Measurements from ENCODE around the gene ACYP2. TPM values are rescaled to one million over a fixed set of nuclear protein-coding genes. Genes with fewer than 3 reads are reported as not detected.

The ACYP2 gene
- total and polyA plus RNA-seq, 2 donors (not counting 1 experiment from before 2014, with no cell fraction given), result 14.0 to 17.2 TPM

DNA sequence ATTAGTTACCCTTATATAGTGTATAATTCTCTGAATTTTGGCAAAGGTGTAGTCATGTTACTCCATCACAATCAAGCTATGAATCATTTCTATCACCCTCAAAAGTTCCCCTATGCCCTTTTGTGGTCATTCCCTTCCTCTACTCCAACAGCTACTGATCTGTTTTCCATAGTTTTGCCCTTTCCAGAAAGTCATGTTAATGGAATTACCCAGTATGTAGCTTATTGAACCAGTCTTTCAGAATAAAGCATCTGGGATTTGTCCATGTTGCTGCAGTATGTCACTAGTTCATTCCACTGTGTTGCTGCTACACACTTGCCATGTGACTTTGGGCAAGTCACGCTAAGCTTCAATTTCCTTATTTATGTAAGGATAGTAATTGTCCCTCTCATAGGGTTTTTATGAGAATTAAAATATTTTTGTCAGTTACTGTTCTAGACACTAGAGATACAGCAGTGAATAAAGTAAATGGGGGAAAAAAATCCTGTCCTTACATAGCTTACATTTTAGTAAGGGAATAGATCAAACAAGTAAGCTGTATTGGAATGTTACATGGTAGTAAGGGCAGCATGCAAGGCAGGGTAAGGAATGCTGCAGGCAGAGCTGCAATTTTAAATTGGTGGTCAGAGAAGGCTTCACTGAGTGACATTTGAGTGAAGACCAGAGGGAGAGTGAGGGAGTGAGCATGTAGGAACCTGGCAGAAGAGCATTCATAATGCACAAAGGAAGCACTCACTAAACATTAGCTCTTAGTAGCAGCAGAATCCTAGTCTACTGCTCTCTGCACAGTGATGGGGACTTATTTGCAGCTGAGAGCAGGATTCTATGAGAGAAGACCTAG lies 220.9 kb downstream of the ACYP2 start:
- Histone ChIP-seq H3K79me2 (ENCODE audit: control insufficient read depth, insufficient read depth, low read length) (no peaks in the 10 kb centered on the region), H4K20me1 (ENCODE audit: control insufficient read depth, insufficient read depth, low read length, poor library complexity, severe bottlenecking) (no peaks in the 10 kb centered on the region), H3K4me1 (ENCODE audit: control insufficient read depth in 2 of 2, insufficient read depth in 2 of 2, low read length in 2 of 2) (peaks cover 5% of the 10 kb centered on the region in 2 donors), H3K4me2 (replicated peaks; ENCODE audit: low read depth, low read length, poor library complexity, severe bottlenecking) (no peak overlapping the region), H3K4me3 (ENCODE audit: control extremely low read depth in 1 of 5, extremely low read depth in 1 of 5, insufficient read depth in 1 of 5, low read depth in 2 of 5, low read length in 4 of 5) (no peak overlapping the region), H3K27me3 (replicated peaks in 1 of 4; ENCODE audit: control extremely low read depth in 1 of 4, control insufficient read depth in 3 of 4, insufficient read depth in 4 of 4, low read length in 3 of 4) (peaks cover 0 to 10% (median 5%) of the 10 kb centered on the region in 4 experiments), H3K27ac (ENCODE audit: low read length in 2 of 2) (no peak overlapping the region), H2AFZ (ENCODE audit: insufficient read depth, low read depth, low read length, poor library complexity, severe bottlenecking) (no peak overlapping the region), H3K9me3 (ENCODE audit: control extremely low read depth in 1 of 3, control insufficient read depth in 2 of 3, insufficient read depth in 1 of 3, low read length in 2 of 3) (peaks cover 0 to 2% (median 0%) of the 10 kb centered on the region in 3 donors), H3K36me3 (replicated peaks in 1 of 2; ENCODE audit: control extremely low read depth in 1 of 2, control insufficient read depth in 1 of 2, extremely low read depth in 1 of 2, insufficient read depth in 2 of 2, low read length in 1 of 2) (no peaks in the 10 kb centered on the region), H3K9ac (ENCODE audit: low read length) (no peak overlapping the region)
- no peak for ATAC-seq (ENCODE audit: low read depth)
- intact Hi-C loops (cut with micrococcal nuclease), result loop anchor here (5.0 to 10.0 kb wide), 3 partner anchors 234 to 552 kb away; partner anchors contain the start of genes ASB3, EML6 and ERLEC1
- no peak for DNase-seq
- H3K27ac Mint-ChIP-seq, result no peak overlapping the region
- no peak overlapping the region for H3K4me3 Mint-ChIP-seq
- no peaks in the 10 kb centered on the region for H3K9me3 Mint-ChIP-seq (ENCODE audit: insufficient read depth)
- CTCF ChIA-PET, result interaction anchor here (0.8 kb wide), 1 partner anchor 8 kb away, joined by 4 read pairs; no protein-coding TSS in a partner anchor
- peaks cover 2% of the 10 kb centered on the region for H3K4me1 Mint-ChIP-seq
- POLR2A ChIA-PET, result no interaction called here
- no peak for TF ChIP-seq EZH2 (IDR thresholded peaks at IDR 0.05; ENCODE audit: borderline replicate concordance, insufficient read depth, low read depth, low read length, poor library complexity, severe bottlenecking)
- WGBS (ENCODE audit: insufficient coverage), result no CpG with 5 or more reads among the region's 1 CpG
- H3K27me3 Mint-ChIP-seq, result peaks cover 15% of the 10 kb centered on the region

- H3K4me1 Mint-ChIP-seq, result no peaks in the 10 kb centered on the region
- CTCF ChIA-PET, result interaction anchor here (0.8 kb wide), 1 partner anchor 7 kb away, joined by 4 read pairs; no protein-coding TSS in a partner anchor
These were observed 221.5 kb downstream of the ACYP2 start for GRCh38 chr2:54336977-54337255.

More at GRCh38 chr2:54336977-54337255, 221.5 kb downstream of the ACYP2 start:
- H3K9me3 Mint-ChIP-seq (ENCODE audit: insufficient read depth), result no peaks in the 10 kb centered on the region
- no peaks in the 10 kb centered on the region for H3K36me3 ChIP-seq (replicated peaks in 1 of 2; ENCODE audit: control extremely low read depth in 1 of 2, control insufficient read depth in 1 of 2, extremely low read depth in 1 of 2, insufficient read depth in 2 of 2, low read length in 1 of 2)
- H3K4me3 ChIP-seq (ENCODE audit: control extremely low read depth in 1 of 5, extremely low read depth in 1 of 5, insufficient read depth in 1 of 5, low read depth in 2 of 5, low read length in 4 of 5), result no peak overlapping the region
- no peak overlapping the region for H3K9ac ChIP-seq (ENCODE audit: low read length)
- TF ChIP-seq EZH2 (IDR thresholded peaks at IDR 0.05; ENCODE audit: borderline replicate concordance, insufficient read depth, low read depth, low read length, poor library complexity, severe bottlenecking), result no peak
- TF ChIP-seq CTCF (IDR thresholded peaks at IDR 0.05), result no peak
- H3K27me3 ChIP-seq (replicated peaks in 1 of 4; ENCODE audit: control extremely low read depth in 1 of 4, control insufficient read depth in 3 of 4, insufficient read depth in 4 of 4, low read length in 3 of 4), result peaks cover 0 to 13% (median 5%) of the 10 kb centered on the region in 4 experiments
- no peak overlapping the region for H3K27ac ChIP-seq (ENCODE audit: low read length in 2 of 2)
- H2AFZ ChIP-seq (ENCODE audit: insufficient read depth, low read depth, low read length, poor library complexity, severe bottlenecking), result no peak overlapping the region
- no peak for ATAC-seq (ENCODE audit: low read depth)
- no peaks in the 10 kb centered on the region for H3K4me1 ChIP-seq (ENCODE audit: control insufficient read depth in 2 of 2, insufficient read depth in 2 of 2, low read length in 2 of 2)
- H3K4me2 ChIP-seq (replicated peaks; ENCODE audit: low read depth, low read length, poor library complexity, severe bottlenecking), result no peak overlapping the region
- no peak overlapping the region for H3K27ac Mint-ChIP-seq
- 60% methylated on average over 1 of the region's 1 CpG for WGBS (ENCODE audit: insufficient coverage)
- intact Hi-C loops (cut with micrococcal nuclease), result loop anchor here (5.0 to 10.0 kb wide), 3 partner anchors 235 to 552 kb away; partner anchors contain the start of genes ASB3, EML6 and ERLEC1
- peaks cover 0 to 2% (median 0%) of the 10 kb centered on the region in 3 donors for H3K9me3 ChIP-seq (ENCODE audit: control extremely low read depth in 1 of 3, control insufficient read depth in 2 of 3, insufficient read depth in 1 of 3, low read length in 2 of 3)
- no peaks in the 10 kb centered on the region for H3K79me2 ChIP-seq (ENCODE audit: control insufficient read depth, insufficient read depth, low read length)
- peaks cover 21% of the 10 kb centered on the region for H3K27me3 Mint-ChIP-seq
- no peak for DNase-seq
- no peak overlapping the region for H3K4me3 Mint-ChIP-seq
- no peaks in the 10 kb centered on the region for H4K20me1 ChIP-seq (ENCODE audit: control insufficient read depth, insufficient read depth, low read length, poor library complexity, severe bottlenecking)
- POLR2A ChIA-PET, result no interaction called here
